WTC11 (cell line): ENCODE results near the gene CNPY1.

Experiments
- CREB1 ChIP-seq: sonication (generic); formaldehyde crosslinking; IDR thresholded peaks from 2 replicates; pipeline ENCODE4 v1.8.0; 2023; ENCODE audit warnings: mild to moderate bottlenecking, missing genetic modification reagents
- FOXK1 ChIP-seq: sonication (generic); formaldehyde crosslinking; IDR thresholded peaks from 2 replicates; pipeline ENCODE4 v1.8.0; 2022; ENCODE audit warnings: mild to moderate bottlenecking, moderate library complexity, missing genetic modification reagents
- TEAD4 ChIP-seq: sonication (generic); formaldehyde crosslinking; IDR thresholded peaks from 2 replicates; pipeline ENCODE4 v1.8.0; 2022; ENCODE audit warnings: mild to moderate bottlenecking, missing genetic modification reagents
- TP53 ChIP-seq: sonication (generic); formaldehyde crosslinking; IDR thresholded peaks from 2 replicates; pipeline ENCODE4 v1.8.1; 2023; ENCODE audit warnings: mild to moderate bottlenecking, missing genetic modification reagents
- ZNF317 ChIP-seq: sonication (generic); formaldehyde crosslinking; IDR thresholded peaks from 2 replicates; pipeline ENCODE4 v1.8.1; 2023; ENCODE audit warnings: low read depth, mild to moderate bottlenecking, moderate library complexity, missing genetic modification reagents, borderline replicate concordance
- TF ChIP-seq, protein P1 (sequence below): fragments of 200-600 bp; IDR thresholded peaks from 2 replicates; pipeline ENCODE4 v1.8.0; 2022; ENCODE audit warnings: antibody characterized with exemption
- TF ChIP-seq, protein P2 (sequence below): sonication (generic); formaldehyde crosslinking; conservative IDR thresholded peaks from 2 replicates; pipeline ENCODE4 v1.8.1; 2023; ENCODE audit warnings: mild to moderate bottlenecking, low read depth, missing genetic modification reagents, moderate library complexity
- TF ChIP-seq, protein P3 (sequence below): sonication (generic); formaldehyde crosslinking; IDR thresholded peaks from 2 replicates; pipeline ENCODE4 v1.8.1; 2022; ENCODE audit warnings: low read depth, missing genetic modification reagents, borderline replicate concordance
- TF ChIP-seq, protein P4 (sequence below): sonication (generic); formaldehyde crosslinking; IDR thresholded peaks from 2 replicates; pipeline ENCODE4 v1.8.1; 2022; ENCODE audit warnings: mild to moderate bottlenecking, moderate library complexity, missing genetic modification reagents
- TF ChIP-seq, protein P5 (sequence below): sonication (generic); formaldehyde crosslinking; IDR thresholded peaks from 2 replicates; pipeline ENCODE4 v1.8.1; 2022; ENCODE audit warnings: low read depth, mild to moderate bottlenecking, moderate library complexity, missing genetic modification reagents, borderline replicate concordance

DNA sequence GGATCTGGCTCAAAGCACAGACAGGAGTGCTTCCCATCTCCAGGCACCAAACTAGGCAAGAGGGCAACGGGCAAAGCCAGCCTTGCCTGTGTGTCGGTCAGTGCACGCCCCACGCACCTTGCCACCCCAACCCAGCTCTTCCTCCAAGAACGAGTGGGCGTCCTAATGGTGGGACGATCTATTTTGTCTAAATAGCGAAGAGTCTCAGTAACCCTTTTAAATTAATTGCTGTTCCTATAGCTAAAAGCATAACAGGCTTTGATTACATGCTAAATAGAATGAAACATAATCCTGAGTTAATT, 76.2 kb downstream of the CNPY1 start:
- TF ChIP-seq, protein P1, sequence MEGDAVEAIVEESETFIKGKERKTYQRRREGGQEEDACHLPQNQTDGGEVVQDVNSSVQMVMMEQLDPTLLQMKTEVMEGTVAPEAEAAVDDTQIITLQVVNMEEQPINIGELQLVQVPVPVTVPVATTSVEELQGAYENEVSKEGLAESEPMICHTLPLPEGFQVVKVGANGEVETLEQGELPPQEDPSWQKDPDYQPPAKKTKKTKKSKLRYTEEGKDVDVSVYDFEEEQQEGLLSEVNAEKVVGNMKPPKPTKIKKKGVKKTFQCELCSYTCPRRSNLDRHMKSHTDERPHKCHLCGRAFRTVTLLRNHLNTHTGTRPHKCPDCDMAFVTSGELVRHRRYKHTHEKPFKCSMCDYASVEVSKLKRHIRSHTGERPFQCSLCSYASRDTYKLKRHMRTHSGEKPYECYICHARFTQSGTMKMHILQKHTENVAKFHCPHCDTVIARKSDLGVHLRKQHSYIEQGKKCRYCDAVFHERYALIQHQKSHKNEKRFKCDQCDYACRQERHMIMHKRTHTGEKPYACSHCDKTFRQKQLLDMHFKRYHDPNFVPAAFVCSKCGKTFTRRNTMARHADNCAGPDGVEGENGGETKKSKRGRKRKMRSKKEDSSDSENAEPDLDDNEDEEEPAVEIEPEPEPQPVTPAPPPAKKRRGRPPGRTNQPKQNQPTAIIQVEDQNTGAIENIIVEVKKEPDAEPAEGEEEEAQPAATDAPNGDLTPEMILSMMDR = no peak
- TF ChIP-seq, protein P2, sequence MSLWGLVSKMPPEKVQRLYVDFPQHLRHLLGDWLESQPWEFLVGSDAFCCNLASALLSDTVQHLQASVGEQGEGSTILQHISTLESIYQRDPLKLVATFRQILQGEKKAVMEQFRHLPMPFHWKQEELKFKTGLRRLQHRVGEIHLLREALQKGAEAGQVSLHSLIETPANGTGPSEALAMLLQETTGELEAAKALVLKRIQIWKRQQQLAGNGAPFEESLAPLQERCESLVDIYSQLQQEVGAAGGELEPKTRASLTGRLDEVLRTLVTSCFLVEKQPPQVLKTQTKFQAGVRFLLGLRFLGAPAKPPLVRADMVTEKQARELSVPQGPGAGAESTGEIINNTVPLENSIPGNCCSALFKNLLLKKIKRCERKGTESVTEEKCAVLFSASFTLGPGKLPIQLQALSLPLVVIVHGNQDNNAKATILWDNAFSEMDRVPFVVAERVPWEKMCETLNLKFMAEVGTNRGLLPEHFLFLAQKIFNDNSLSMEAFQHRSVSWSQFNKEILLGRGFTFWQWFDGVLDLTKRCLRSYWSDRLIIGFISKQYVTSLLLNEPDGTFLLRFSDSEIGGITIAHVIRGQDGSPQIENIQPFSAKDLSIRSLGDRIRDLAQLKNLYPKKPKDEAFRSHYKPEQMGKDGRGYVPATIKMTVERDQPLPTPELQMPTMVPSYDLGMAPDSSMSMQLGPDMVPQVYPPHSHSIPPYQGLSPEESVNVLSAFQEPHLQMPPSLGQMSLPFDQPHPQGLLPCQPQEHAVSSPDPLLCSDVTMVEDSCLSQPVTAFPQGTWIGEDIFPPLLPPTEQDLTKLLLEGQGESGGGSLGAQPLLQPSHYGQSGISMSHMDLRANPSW (CRISPR knock-in tag) = no peak
- TF ChIP-seq CREB1 (no peak), ZNF317 (CRISPR knock-in tag) (no peak), TP53 (CRISPR knock-in tag) (no peak), TEAD4 (CRISPR knock-in tag) (no peak), FOXK1 (CRISPR knock-in tag) (no peak)
- TF ChIP-seq, protein P3, sequence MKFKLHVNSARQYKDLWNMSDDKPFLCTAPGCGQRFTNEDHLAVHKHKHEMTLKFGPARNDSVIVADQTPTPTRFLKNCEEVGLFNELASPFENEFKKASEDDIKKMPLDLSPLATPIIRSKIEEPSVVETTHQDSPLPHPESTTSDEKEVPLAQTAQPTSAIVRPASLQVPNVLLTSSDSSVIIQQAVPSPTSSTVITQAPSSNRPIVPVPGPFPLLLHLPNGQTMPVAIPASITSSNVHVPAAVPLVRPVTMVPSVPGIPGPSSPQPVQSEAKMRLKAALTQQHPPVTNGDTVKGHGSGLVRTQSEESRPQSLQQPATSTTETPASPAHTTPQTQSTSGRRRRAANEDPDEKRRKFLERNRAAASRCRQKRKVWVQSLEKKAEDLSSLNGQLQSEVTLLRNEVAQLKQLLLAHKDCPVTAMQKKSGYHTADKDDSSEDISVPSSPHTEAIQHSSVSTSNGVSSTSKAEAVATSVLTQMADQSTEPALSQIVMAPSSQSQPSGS (CRISPR knock-in tag) = no peak
- TF ChIP-seq, protein P4, sequence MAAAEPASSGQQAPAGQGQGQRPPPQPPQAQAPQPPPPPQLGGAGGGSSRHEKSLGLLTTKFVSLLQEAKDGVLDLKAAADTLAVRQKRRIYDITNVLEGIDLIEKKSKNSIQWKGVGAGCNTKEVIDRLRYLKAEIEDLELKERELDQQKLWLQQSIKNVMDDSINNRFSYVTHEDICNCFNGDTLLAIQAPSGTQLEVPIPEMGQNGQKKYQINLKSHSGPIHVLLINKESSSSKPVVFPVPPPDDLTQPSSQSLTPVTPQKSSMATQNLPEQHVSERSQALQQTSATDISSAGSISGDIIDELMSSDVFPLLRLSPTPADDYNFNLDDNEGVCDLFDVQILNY (CRISPR knock-in tag) = no peak
- TF ChIP-seq, protein P5, sequence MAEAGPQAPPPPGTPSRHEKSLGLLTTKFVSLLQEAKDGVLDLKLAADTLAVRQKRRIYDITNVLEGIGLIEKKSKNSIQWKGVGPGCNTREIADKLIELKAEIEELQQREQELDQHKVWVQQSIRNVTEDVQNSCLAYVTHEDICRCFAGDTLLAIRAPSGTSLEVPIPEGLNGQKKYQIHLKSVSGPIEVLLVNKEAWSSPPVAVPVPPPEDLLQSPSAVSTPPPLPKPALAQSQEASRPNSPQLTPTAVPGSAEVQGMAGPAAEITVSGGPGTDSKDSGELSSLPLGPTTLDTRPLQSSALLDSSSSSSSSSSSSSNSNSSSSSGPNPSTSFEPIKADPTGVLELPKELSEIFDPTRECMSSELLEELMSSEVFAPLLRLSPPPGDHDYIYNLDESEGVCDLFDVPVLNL (CRISPR knock-in tag) = no peak
